GM21723 (cell line): ENCODE measurements around the gene GPR15.

ENCODE experiments used
- ATAC-seq: cut with Tn5 transposase; IDR thresholded peaks from one replicate; pipeline ENCODE4 v1.9.1; 2021; ENCODE audit warnings: mild to moderate bottlenecking, moderate library complexity; ENCODE audit not compliant: unreplicated experiment

Gene GPR15

GRCh38 chr3:98529856-98530459, 1.8 kb upstream of the GPR15 start:
- ATAC-seq: no peak

- ATAC-seq: peak; percentile 23
Observed at GRCh38 chr3:98530676-98531075, 1.1 kb upstream of the GPR15 start.

GRCh38 chr3:98532275-98532637, 478 bp downstream of the GPR15 start:
- no peak for ATAC-seq

- ATAC-seq: no peak
Observed at GRCh38 chr3:98532709-98533571, 1.2 kb downstream of the GPR15 start.

GRCh38 chr3:98534168-98534567, 2.4 kb downstream of the GPR15 start:
- no peak for ATAC-seq

- ATAC-seq: no peak
Observed at GRCh38 chr3:98534734-98535133, 3.0 kb downstream of the GPR15 start.

GRCh38 chr3:98536456-98537017, 4.8 kb downstream of the GPR15 start:
- ATAC-seq: peak; percentile 70

GRCh38 chr3:98540346-98540745, 8.6 kb downstream of the GPR15 start:
- ATAC-seq: peak; percentile 54

GRCh38 chr3:98541695-98542094, 9.9 kb downstream of the GPR15 start:
- no peak for ATAC-seq

GRCh38 chr3:98542623-98543022, 10.8 kb downstream of the GPR15 start:
- no peak for ATAC-seq

GRCh38 chr3:98545940-98546339, 14.2 kb downstream of the GPR15 start:
- ATAC-seq: peak; percentile 58

- no peak for ATAC-seq
Observed at GRCh38 chr3:98548544-98548943, 16.8 kb downstream of the GPR15 start.

GRCh38 chr3:98550833-98551232, 19.1 kb downstream of the GPR15 start:
- no peak for ATAC-seq

- no peak for ATAC-seq
Observed at GRCh38 chr3:98551236-98551635, 19.5 kb downstream of the GPR15 start.

- no peak for ATAC-seq
Observed at GRCh38 chr3:98551754-98552153, 20.0 kb downstream of the GPR15 start.

- ATAC-seq: no peak
Observed at GRCh38 chr3:98552232-98553020, 20.6 kb downstream of the GPR15 start.

- no peak for ATAC-seq
Observed at GRCh38 chr3:98553021-98553563, 21.3 kb downstream of the GPR15 start.

- no peak for ATAC-seq
Observed at GRCh38 chr3:98553753-98554152, 22.0 kb downstream of the GPR15 start.

GRCh38 chr3:98554580-98554979, 22.8 kb downstream of the GPR15 start:
- no peak for ATAC-seq

- no peak for ATAC-seq
Observed at GRCh38 chr3:98555025-98555379, 23.2 kb downstream of the GPR15 start.
